Epithelial cell of esophagus (primary cell): Measurements from ENCODE around the gene SUMO2.
"Not testable (repeated sequence)": the region's sequence is repeated elsewhere in the genome, so short reads cannot be mapped to it uniquely, and the experiment has no call there.

Source experiments
- DNase-seq: peaks from one replicate; pipeline ENCODE4 v3.0.0; 2010; ENCODE audit warnings: low read depth
- H3K4me3 ChIP-seq: 2 replicates; pipeline ENCODE4 v1.5.1; 2011; ENCODE audit warnings: mild to moderate bottlenecking, low read length, control low read depth
- CTCF ChIP-seq: IDR thresholded peaks from 2 replicates; pipeline ENCODE4 v1.5.1; 2011; ENCODE audit warnings: low read depth, mild to moderate bottlenecking, low read length, control low read depth, inconsistent platforms; ENCODE audit not compliant: insufficient read depth; ENCODE audit errors: missing control alignments

SUMO2 gene

GRCh38 chr17:75133001-75133400 lies 49.8 kb downstream of the SUMO2 start:
- no peak for DNase-seq
- no peak for TF ChIP-seq CTCF
- H3K4me3 ChIP-seq = no peak overlapping the region

- peak overlapping the region; percentile 76 for H3K4me3 ChIP-seq
These were observed 50.5 kb downstream of the SUMO2 start for GRCh38 chr17:75132018-75133000.

GRCh38 chr17:75131278-75132017 lies 51.3 kb downstream of the SUMO2 start, which contains the start of gene NT5C:
TSS of gene NT5C (minus strand) at chr17:75131742. CDS start at chr17:75131707, 35 bp downstream.
- DNase-seq = peak; percentile 62
- H3K4me3 ChIP-seq = peak within 1 kb of the TSS; percentile 76
- TF ChIP-seq CTCF = peak; percentile 16

More at GRCh38 chr17:75132018-75133000, 50.5 kb downstream of the SUMO2 start:
- not testable (repeated sequence) for DNase-seq

GRCh38 chr17:75130632-75131277 lies 52.0 kb downstream of the SUMO2 start:
- TF ChIP-seq CTCF = peak; percentile 75
- DNase-seq = peak; percentile 72
- peak overlapping the region; percentile 76 for H3K4me3 ChIP-seq

GRCh38 chr17:75130059-75130631 lies 52.6 kb downstream of the SUMO2 start:
- DNase-seq = no peak
- TF ChIP-seq CTCF = no peak
- H3K4me3 ChIP-seq = peak overlapping the region; percentile 76

- no peak overlapping the region for H3K4me3 ChIP-seq
- TF ChIP-seq CTCF = no peak
- no peak for DNase-seq
These were observed 53.2 kb downstream of the SUMO2 start for GRCh38 chr17:75129576-75129975.
